Stimulated activated CD4-positive, alpha-beta T cell treated with anti-CD3 and anti-CD28 coated beads, TNF-alpha, amount 100 ng/mL, for 48 hours (primary cell): ENCODE measurements around the gene HAGH.
"Not testable (repeated sequence)": the region's sequence is repeated elsewhere in the genome, so short reads cannot be mapped to it uniquely, and the experiment has no call there.

Experiments
- DNase-seq, 3 donors: peaks; one replicate each; pipeline ENCODE4 v3.0.0-alpha.2; 2020; ENCODE audit warnings: low read depth in 3 of 3

HAGH gene

GRCh38 chr16:1826691-1827573 lies at the start of gene HAGH, which contains the start of gene FAHD1:
Gene HAGH, minus strand, starts transcription at chr16:1826825. Its CDS starts 38 bp downstream, at chr16:1826787.
Gene FAHD1, plus strand, starts transcription at chr16:1827206. Its CDS starts 33 bp downstream, at chr16:1827239.
- DNase-seq: peak; percentile 78 to 85 (median 84)

- DNase-seq: not testable (repeated sequence)
Measured at GRCh38 chr16:1876066-1876465, 49.4 kb upstream of the HAGH start.

GRCh38 chr16:1874854-1875253 lies 48.2 kb upstream of the HAGH start:
- no peak for DNase-seq

- peak; percentile 14 to 48 (median 19) for DNase-seq
Measured at GRCh38 chr16:1871974-1872635, 45.5 kb upstream of the HAGH start, which contains the start of gene MEIOB. Gene MEIOB, minus strand, starts transcription at chr16:1872164. Its CDS starts 3,989 bp downstream, at chr16:1868175.

- no peak for DNase-seq
Measured at GRCh38 chr16:1870365-1871082, 43.9 kb upstream of the HAGH start.

- DNase-seq: no peak
Measured at GRCh38 chr16:1865902-1866690, 39.5 kb upstream of the HAGH start.

- no peak for DNase-seq
Measured at GRCh38 chr16:1863681-1864460, 37.2 kb upstream of the HAGH start.

- DNase-seq: no peak
Measured at GRCh38 chr16:1862394-1862793, 35.8 kb upstream of the HAGH start.

GRCh38 chr16:1861730-1862129 lies 35.1 kb upstream of the HAGH start:
- DNase-seq: no peak

- no peak for DNase-seq
Measured at GRCh38 chr16:1859650-1860049, 33.0 kb upstream of the HAGH start.

- DNase-seq: no peak
Measured at GRCh38 chr16:1858189-1858865, 31.7 kb upstream of the HAGH start.

GRCh38 chr16:1857433-1858097 lies 30.9 kb upstream of the HAGH start:
- no peak for DNase-seq

- DNase-seq: no peak
Measured at GRCh38 chr16:1851793-1852192, 25.2 kb upstream of the HAGH start.

- no peak for DNase-seq
Measured at GRCh38 chr16:1850981-1851380, 24.4 kb upstream of the HAGH start.

- no peak for DNase-seq
Measured at GRCh38 chr16:1846416-1846815, 19.8 kb upstream of the HAGH start.

- no peak for DNase-seq
Measured at GRCh38 chr16:1845985-1846384, 19.4 kb upstream of the HAGH start.

- no peak for DNase-seq
Measured at GRCh38 chr16:1839554-1839953, 12.9 kb upstream of the HAGH start.

- DNase-seq: no peak
Measured at GRCh38 chr16:1834096-1834495, 7.5 kb upstream of the HAGH start.

GRCh38 chr16:1832838-1833454 lies 6.3 kb upstream of the HAGH start:
- no peak for DNase-seq
